ENCODE measurements around the gene KRTAP29-1.
"Not testable (repeated sequence)": the region's sequence is repeated elsewhere in the genome, so short reads cannot be mapped to it uniquely, and the experiment has no call there.

Gene KRTAP29-1

DNA sequence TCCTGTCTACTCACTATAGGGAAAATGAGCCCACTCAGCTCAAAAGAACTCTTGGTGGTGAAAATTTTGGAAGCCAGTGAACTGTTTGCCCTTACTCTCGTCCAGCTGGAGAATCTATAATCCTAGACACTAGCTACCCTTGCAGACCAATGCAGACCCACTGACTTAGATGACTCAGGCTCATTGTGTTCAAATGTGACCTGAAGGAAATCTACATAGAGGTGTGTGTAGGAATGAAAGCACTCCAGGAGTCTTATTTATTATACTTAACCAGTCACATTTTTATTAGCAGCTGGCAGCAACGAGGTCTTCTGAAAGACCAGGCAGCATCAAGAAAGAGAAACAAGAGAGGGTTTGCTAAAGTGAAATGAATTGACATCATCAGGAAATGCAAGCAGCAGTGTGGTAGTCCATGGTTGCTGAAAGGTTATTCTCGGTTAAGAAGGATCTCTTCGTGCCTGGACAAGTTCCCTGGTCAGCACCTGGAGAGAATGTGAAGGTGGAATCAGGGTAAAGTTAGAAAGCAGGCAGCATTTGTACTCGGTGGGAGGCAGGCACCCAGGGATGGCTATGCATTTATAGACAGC lies 1.4 kb downstream of the KRTAP29-1 start:
- in situ Hi-C loops (cut with MboI; ENCODE audit: low sequenced_read_pairs): no loop called here

GRCh38 chr17:41298458-41299135 lies 4.1 kb downstream of the KRTAP29-1 start:
- in situ Hi-C loops (cut with MboI; ENCODE audit: low sequenced_read_pairs): no loop called here

DNA sequence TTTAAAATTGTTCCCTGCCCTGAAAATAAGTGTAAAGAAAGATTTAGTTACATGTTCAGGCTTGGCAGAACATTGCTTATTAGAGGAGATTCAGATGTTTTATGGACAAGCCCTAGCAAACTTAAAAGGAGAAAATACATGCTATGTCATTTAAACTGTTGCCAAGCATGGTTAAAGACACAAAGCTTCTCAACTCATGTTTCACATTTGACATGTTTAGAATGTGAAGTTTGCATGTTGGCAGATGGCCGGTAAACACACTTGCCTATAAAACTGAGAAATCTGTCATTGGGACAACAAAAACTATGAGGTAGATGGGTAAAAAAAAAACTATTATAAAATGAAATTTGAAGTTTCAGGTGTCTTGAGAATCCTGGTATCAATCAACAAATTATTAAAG lies 5.8 kb downstream of the KRTAP29-1 start:
- in situ Hi-C loops (cut with MboI; ENCODE audit: low sequenced_read_pairs): no loop called here

DNA sequence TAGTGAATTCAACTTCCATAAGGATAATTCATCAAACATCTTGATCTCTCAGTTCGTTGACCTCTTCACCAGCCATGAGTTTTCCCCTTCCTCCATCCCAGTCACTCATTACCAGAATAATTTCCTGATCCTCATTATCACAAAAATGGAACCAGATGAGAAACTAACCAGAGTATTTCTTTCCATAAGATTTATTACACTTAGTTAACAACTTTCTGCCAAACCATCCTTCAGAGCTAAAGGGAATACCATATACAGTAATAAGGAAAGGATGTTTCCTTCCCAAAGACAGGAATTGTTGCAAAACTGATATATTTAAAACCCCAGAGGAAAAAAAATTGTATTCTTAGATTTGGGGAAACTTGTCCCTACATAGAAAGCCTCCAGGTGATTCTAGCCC lies 8.6 kb downstream of the KRTAP29-1 start:
- in situ Hi-C loops (cut with MboI; ENCODE audit: low sequenced_read_pairs): no loop called here

- in situ Hi-C loops (cut with MboI; ENCODE audit: low sequenced_read_pairs): no loop called here
Observed at GRCh38 chr17:41287050-41287449, 15.6 kb downstream of the KRTAP29-1 start.

- in situ Hi-C loops (cut with MboI; ENCODE audit: low sequenced_read_pairs): no loop called here
Observed at GRCh38 chr17:41284546-41284945, 18.1 kb downstream of the KRTAP29-1 start.

DNA sequence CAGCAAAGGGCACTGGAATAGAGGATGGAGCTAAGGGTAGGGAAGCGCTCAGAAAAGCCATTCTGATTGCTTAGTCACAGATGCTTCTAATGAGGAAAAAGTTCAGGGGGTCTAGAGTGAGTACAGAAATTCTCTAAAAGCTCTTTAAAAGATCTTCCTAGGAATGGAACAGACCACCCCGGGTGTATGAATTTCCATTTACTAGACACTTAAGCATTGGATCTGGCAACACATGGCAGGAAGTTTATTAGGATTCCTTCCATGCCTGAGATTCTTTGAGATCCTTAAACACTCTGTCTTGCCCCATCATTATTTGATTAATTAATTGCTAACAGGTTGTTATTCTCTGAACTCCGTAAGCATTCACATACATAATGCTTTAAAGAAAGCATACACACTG lies 18.6 kb downstream of the KRTAP29-1 start:
- in situ Hi-C loops (cut with MboI; ENCODE audit: low sequenced_read_pairs): no loop called here

DNA sequence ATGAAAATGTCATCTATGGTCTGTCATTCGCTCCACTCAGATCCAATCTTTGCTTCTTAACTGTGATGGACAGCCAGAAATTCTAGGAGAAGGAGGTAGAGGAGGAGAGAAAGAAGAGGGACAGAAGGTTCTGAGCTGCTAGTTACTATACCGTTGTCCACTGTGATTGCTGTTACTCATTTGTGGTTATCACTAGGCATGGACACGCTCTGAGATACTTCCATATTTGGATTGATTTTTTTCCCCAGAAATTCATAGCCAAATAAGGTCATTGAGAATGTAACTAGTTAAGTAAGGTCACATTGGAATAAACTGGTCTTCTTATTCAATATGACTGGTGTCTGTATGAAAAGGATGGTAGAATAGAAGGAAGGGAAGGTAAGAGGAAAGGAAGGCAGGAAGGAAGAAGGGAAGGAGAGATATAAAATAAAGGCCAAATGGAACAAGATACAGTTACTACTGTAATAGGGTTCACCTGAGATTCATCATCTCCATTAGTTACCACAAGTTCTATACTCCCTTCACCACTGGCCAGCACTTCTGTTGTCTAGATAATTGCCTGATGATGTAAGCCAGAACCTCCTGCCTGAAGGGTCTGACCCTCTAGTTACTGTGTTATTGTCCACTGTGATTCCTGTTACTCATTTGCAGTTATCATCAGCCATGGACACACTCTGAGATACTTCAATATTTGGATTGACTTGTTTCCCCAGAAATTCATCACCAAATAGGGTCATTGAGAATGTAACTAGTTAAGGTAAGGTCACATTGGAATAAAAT lies 24.3 kb downstream of the KRTAP29-1 start:
- in situ Hi-C loops (cut with MboI; ENCODE audit: low sequenced_read_pairs): no loop called here

GRCh38 chr17:41275648-41276190 lies 26.9 kb downstream of the KRTAP29-1 start, which contains the start of gene KRTAP9-7:
KRTAP9-7 (plus strand) TSS chr17:41275698; CDS start chr17:41275698, 0 bp downstream.
- in situ Hi-C loops (cut with MboI; ENCODE audit: low sequenced_read_pairs): not testable (repeated sequence)

DNA sequence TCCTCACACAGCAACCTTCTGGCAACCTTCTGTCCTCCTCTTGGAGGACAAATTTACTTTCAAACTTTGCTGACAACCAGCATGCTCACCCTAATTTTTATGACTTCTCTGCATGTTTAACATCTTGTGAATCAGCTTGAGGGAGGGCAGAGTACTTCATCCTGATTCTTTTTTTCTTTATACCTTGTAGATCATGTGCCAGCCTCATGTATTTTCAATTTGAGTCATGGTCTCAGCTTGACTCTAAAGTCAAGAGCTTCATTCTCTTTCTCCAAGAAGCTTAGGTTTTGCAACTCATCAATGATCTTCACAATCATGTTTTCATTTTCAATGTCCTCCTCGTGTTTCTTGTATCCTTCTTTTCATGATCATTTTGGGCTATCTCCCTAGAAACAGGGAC lies 30.8 kb downstream of the KRTAP29-1 start:
- in situ Hi-C loops (cut with MboI; ENCODE audit: low sequenced_read_pairs): no loop called here

DNA sequence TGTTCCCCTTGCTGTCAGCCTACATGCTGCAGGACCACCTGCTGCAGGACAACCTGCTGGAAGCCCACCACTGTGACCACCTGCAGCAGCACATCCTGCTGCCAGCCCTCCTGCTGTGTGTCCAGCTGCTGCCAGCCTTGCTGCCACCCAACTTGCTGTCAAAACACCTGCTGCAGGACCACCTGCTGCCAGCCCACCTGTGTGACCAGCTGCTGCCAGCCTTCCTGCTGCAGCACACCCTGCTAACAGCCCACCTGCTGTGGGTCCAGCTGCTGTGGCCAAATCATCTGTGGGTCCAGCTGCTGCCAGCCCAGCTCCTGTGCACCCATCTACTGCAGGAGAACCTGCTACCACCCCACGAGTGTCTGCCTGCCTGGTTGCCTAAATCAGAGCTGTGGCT lies 31.3 kb downstream of the KRTAP29-1 start:
- in situ Hi-C loops (cut with MboI; ENCODE audit: low sequenced_read_pairs): not testable (repeated sequence)

GRCh38 chr17:41267711-41268110 lies 34.9 kb downstream of the KRTAP29-1 start:
- in situ Hi-C loops (cut with MboI; ENCODE audit: low sequenced_read_pairs): no loop called here

GRCh38 chr17:41265078-41265477 lies 37.6 kb downstream of the KRTAP29-1 start, which contains the start of gene KRTAP9-6:
KRTAP9-6 (plus strand) TSS chr17:41265378; CDS start chr17:41265378, 0 bp downstream.
- in situ Hi-C loops (cut with MboI; ENCODE audit: low sequenced_read_pairs): no loop called here

DNA sequence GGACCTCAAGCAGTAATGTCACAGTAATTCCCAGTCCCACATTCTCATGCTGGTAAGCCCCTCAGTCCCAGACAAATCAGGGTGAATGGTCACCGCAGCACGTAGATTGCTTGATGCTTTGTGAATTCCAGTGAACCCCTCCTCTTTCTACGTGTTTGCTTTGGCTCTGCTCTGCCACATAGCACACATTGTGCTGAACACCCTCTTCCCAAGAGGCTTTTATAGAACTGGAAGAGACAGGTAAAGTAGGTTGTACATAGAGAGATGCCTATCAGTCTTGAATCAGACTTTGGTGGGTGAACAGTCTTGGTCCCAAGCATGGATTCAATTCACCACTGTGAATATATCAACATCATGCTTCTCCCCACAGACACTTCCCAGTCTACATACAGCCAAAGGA lies 38.1 kb downstream of the KRTAP29-1 start:
- in situ Hi-C loops (cut with MboI; ENCODE audit: low sequenced_read_pairs): no loop called here

DNA sequence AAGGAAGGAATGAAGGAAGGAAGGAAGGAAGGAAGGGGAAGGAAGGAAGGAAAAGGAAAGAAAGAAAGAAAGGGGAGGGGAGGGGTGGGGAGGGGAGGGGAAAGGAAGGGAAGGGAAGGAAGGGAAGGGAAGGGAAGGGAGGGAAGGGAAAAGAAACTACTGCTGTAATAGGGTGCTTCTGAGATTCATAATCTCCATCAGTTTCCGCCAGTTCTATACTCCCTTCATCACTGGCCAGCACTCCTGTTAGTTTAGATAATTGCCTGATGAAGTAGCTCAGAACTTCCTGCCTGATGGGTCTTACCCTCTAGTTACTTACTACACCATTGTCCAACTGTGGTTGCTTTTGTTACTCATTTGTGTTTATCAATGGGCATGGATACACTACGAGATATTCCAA lies 39.4 kb downstream of the KRTAP29-1 start:
- in situ Hi-C loops (cut with MboI; ENCODE audit: low sequenced_read_pairs): no loop called here

- in situ Hi-C loops (cut with MboI; ENCODE audit: low sequenced_read_pairs): no loop called here
Observed at GRCh38 chr17:41258406-41258805, 44.2 kb downstream of the KRTAP29-1 start.

GRCh38 chr17:41256291-41256685 lies 46.4 kb downstream of the KRTAP29-1 start:
- in situ Hi-C loops (cut with MboI; ENCODE audit: low sequenced_read_pairs): no loop called here

GRCh38 chr17:41255381-41256290 lies 47.0 kb downstream of the KRTAP29-1 start, which contains the start of gene KRTAP9-9:
KRTAP9-9 (plus strand) TSS chr17:41255384.
- in situ Hi-C loops (cut with MboI; ENCODE audit: low sequenced_read_pairs): not testable (repeated sequence)

DNA sequence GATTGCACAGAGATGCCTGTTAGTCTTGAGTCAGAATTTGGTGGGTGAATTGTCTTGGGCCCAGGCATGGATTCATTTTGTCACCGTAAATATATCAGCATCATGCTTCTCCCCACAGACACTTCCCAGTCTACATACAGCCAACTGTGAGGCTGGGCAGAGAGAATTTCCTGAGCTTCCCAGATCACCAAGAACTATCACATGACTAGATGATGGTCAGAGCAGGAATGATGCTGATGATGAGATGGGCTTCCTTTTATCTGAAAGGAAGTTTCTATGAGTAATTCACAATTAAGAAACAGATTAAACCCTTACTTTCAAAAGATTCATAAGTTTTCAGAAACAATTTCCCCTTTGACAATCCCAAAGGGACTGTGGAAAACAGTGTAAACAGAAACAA lies 47.8 kb downstream of the KRTAP29-1 start:
- in situ Hi-C loops (cut with MboI; ENCODE audit: low sequenced_read_pairs): no loop called here

Measured in HL-60/S4 treated with phorbol 12-myristate 13-acetate at 8.2 ng/mL for 4 days and 3 days (cell line).